ENCODE measurements around the gene GNAZ. TPM values are rescaled to one million over a fixed set of nuclear protein-coding genes. Genes with fewer than 3 reads are reported as not detected.

Gene GNAZ
- total and polyA plus RNA-seq, 2 of the 8 experiments (the other 6 are each of a cell fraction or from before 2014, with no cell fraction given), result 6.6 to 9.6 TPM

- Histone ChIP-seq H3K4me3 (ENCODE audit: extremely low read depth in 1 of 4, insufficient read depth in 2 of 4, low read depth in 3 of 4, low read length in 4 of 4) (no peak overlapping the region), H4K8ac (ENCODE audit: extremely low read depth, insufficient read depth, low read length) (no peak overlapping the region), H3K56ac (replicated peaks; ENCODE audit: insufficient read length, low read depth, low read length) (no peak overlapping the region), H2BK120ac (replicated peaks; ENCODE audit: low read depth, low read length) (no peak overlapping the region), H3K4ac (replicated peaks; ENCODE audit: insufficient read length, low read depth, low read length) (no peak overlapping the region), H4K20me1 (replicated peaks in 1 of 2; ENCODE audit: control insufficient read depth in 1 of 2, insufficient read depth in 2 of 2, low read length in 2 of 2) (no peaks in the 10 kb centered on the region), H4K91ac (replicated peaks; ENCODE audit: insufficient read length, low read length) (no peak overlapping the region), H2BK20ac (ENCODE audit: low read length) (no peak overlapping the region), H3K9ac (replicated peaks in 1 of 4; ENCODE audit: extremely low read depth in 1 of 4, low read depth in 3 of 4, low read length in 3 of 4) (no peak overlapping the region), H3K4me1 (replicated peaks in 1 of 4; ENCODE audit: control insufficient read depth in 3 of 4, insufficient read depth in 4 of 4, low read length in 3 of 4) (peaks cover 0 to 26% (median 12%) of the 10 kb centered on the region in 4 experiments; a peak in 5 of 7 replicates), H2AFZ (ENCODE audit: low read length) (no peak overlapping the region), H3K23me2 (ENCODE audit: low read depth, low read length) (no peaks in the 10 kb centered on the region), H2BK15ac (ENCODE audit: low read length) (no peak overlapping the region), H3K23ac (ENCODE audit: insufficient read length) (no peak overlapping the region), H3K27me3 (replicated peaks in 1 of 4; ENCODE audit: control insufficient read depth in 3 of 4, extremely low read depth in 1 of 4, insufficient read depth in 3 of 4, low read length in 3 of 4) (no peaks in the 10 kb centered on the region; a peak in 1 of 7 replicates), H3K18ac (ENCODE audit: extremely low read depth, low read length) (no peak overlapping the region), H3K4me2 (ENCODE audit: insufficient read depth in 1 of 2, low read depth in 2 of 2, low read length in 2 of 2) (no peak overlapping the region), H3K79me1 (ENCODE audit: low read depth, low read length) (no peaks in the 10 kb centered on the region), H4K5ac (ENCODE audit: insufficient read length, low read depth, low read length) (no peak overlapping the region), H3K79me2 (ENCODE audit: control insufficient read depth in 1 of 2, insufficient read depth in 2 of 2, low read length in 2 of 2) (no peaks in the 10 kb centered on the region), H3K36me3 (ENCODE audit: control insufficient read depth in 2 of 4, insufficient read depth in 4 of 4, low read length in 3 of 4) (no peaks in the 10 kb centered on the region), H3K14ac (ENCODE audit: insufficient read length) (no peak overlapping the region), H2BK12ac (ENCODE audit: low read depth, low read length) (no peak overlapping the region), H2AK5ac (ENCODE audit: low read depth, low read length) (no peak overlapping the region), H3K9me3 (ENCODE audit: insufficient read depth in 2 of 2, low read depth in 1 of 2, low read length in 1 of 2) (no peaks in the 10 kb centered on the region), H2BK5ac (ENCODE audit: low read depth, low read length) (no peak overlapping the region; the same call in 1 of the 2 replicates), H3K27ac (ENCODE audit: low read depth, low read length) (no peak overlapping the region)
- TF ChIP-seq CTBP2 (IDR thresholded peaks at IDR 0.05; ENCODE audit: borderline replicate concordance, insufficient read depth, insufficient read length, low read length), result no peak
- CTCF ChIA-PET (ENCODE audit: partially characterized antibody), result interaction anchor here (1.1 to 4.2 kb wide), 7 partner anchors 11 to 690 kb away, joined by 3 to 13 read pairs (median 6); partner anchors contain the start of gene RSPH14
- POLR2A ChIA-PET (ENCODE audit: partially characterized antibody), result interaction anchor here (1.0 kb wide), 1 partner anchor 123 kb away, joined by 3 read pairs; no protein-coding TSS in a partner anchor
- 87% methylated on average over 16 of the region's 19 CpGs; no CpG with 5 or more reads in 1 of the 2 experiments for WGBS, 2 experiments (ENCODE audit: extremely low coverage in 1 of 2, insufficient coverage in 1 of 2, insufficient read length in 1 of 2, insufficient replicate concordance in 2 of 2, low coverage in 1 of 2, low lambda C conversion rate in 2 of 2, missing lambda C conversion rate in 1 of 2)
- FAIRE-seq (no peak), DNase-seq (ENCODE audit: low read depth in 1 of 2, low spot score in 2 of 2) (no peak)
These were observed 82.2 kb downstream of the GNAZ start for GRCh38 chr22:23152238-23153114.
